ENCODE data around the gene GAS7. TPM values are rescaled to one million over a fixed set of nuclear protein-coding genes. Genes with fewer than 3 reads are reported as not detected.

Gene GAS7
- total and polyA plus RNA-seq, 9 of the 15 experiments (the other 6 are each of a cell fraction or from before 2014, with no cell fraction given), result 0.11 to 0.33 TPM; not detected in 7

DNA sequence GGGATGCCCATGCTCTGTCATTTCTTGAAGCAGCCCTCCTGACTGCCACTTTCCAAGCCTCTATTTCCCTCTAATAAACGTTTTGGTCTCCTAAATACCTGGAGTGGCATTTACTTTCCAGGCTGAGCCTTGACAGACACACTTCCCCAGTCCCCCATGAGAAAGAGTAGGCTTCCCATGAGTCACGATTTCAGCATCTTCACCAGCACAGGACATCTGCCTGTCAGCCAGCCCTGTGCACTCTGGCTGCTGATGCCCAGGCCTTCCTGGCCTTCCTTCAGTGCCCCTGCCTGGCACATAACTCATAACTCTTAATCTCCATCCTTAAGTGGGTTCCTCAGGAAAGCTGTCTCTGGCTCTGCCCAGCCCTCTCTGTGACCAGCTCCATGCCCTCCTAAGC, 30.8 kb upstream of the GAS7 start (continued):
- no peak for TF ChIP-seq GTF2A2 (tag; IDR thresholded peaks at IDR 0.05)
- TF ChIP-seq U2AF1 (optimal IDR thresholded peaks at IDR 0.05; ENCODE audit: low read depth, low read length), result no peak
- TF ChIP-seq RAD21 (CRISPR knock-in tag; conservative IDR thresholded peaks at IDR 0.05 in 1 of 2, IDR thresholded peaks at IDR 0.05 in 1 of 2), result no peak
- TF ChIP-seq SIN3B (IDR thresholded peaks at IDR 0.05; ENCODE audit: low read depth), result no peak
- no peak for TF ChIP-seq PHB2 (IDR thresholded peaks at IDR 0.05; ENCODE audit: low read depth)
- TF ChIP-seq, protein P1, sequence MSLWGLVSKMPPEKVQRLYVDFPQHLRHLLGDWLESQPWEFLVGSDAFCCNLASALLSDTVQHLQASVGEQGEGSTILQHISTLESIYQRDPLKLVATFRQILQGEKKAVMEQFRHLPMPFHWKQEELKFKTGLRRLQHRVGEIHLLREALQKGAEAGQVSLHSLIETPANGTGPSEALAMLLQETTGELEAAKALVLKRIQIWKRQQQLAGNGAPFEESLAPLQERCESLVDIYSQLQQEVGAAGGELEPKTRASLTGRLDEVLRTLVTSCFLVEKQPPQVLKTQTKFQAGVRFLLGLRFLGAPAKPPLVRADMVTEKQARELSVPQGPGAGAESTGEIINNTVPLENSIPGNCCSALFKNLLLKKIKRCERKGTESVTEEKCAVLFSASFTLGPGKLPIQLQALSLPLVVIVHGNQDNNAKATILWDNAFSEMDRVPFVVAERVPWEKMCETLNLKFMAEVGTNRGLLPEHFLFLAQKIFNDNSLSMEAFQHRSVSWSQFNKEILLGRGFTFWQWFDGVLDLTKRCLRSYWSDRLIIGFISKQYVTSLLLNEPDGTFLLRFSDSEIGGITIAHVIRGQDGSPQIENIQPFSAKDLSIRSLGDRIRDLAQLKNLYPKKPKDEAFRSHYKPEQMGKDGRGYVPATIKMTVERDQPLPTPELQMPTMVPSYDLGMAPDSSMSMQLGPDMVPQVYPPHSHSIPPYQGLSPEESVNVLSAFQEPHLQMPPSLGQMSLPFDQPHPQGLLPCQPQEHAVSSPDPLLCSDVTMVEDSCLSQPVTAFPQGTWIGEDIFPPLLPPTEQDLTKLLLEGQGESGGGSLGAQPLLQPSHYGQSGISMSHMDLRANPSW (CRISPR knock-in tag; IDR thresholded peaks at IDR 0.05), result no peak
- TF ChIP-seq MEF2D (tag; conservative IDR thresholded peaks at IDR 0.05; ENCODE audit: low read depth), result no peak
- no peak for TF ChIP-seq NFE2 (IDR thresholded peaks at IDR 0.05; ENCODE audit: low read depth)
- TF ChIP-seq HIVEP1 (CRISPR knock-in tag; IDR thresholded peaks at IDR 0.05), result no peak
